ENCODE measurements around the gene SHOC2. TPM values are rescaled to one million over a fixed set of nuclear protein-coding genes. Genes with fewer than 3 reads are reported as not detected.

Gene SHOC2
- polyA plus RNA-seq, 3 donors from 2014 or later, result 52.6 to 68.8 (median 52.8) TPM

- no peaks in the 10 kb centered on the region for H3K9me3 Mint-ChIP-seq
- H3K4me1 Mint-ChIP-seq, result peaks cover 33 to 82% of the 10 kb centered on the region in 2 donors
- peak overlapping the region in 1 of 5 donors; percentile 20 for H3K4me3 Mint-ChIP-seq
- peak overlapping the region; percentile 2 to 45 (median 27) for H3K27ac Mint-ChIP-seq
- H3K27me3 Mint-ChIP-seq (ENCODE audit: low read depth in 3 of 3), result peaks cover 0 to 4% (median 3%) of the 10 kb centered on the region in 3 donors
- no peak for DNase-seq
- H3K36me3 Mint-ChIP-seq, result peaks cover 37 to 61% (median 39%) of the 10 kb centered on the region in 3 donors
These were observed 33.3 kb upstream of the SHOC2 start for GRCh38 chr10:110885932-110886674.

GRCh38 chr10:110887560-110887959 is 31.8 kb upstream of the SHOC2 start:
- no peak for DNase-seq
- Mint-ChIP-seq H3K27me3 (ENCODE audit: low read depth in 3 of 3) (peaks cover 0 to 4% (median 3%) of the 10 kb centered on the region in 3 donors), H3K4me1 (peaks cover 24 to 81% of the 10 kb centered on the region in 2 donors), H3K36me3 (peaks cover 29 to 60% (median 32%) of the 10 kb centered on the region in 3 donors), H3K9me3 (no peaks in the 10 kb centered on the region), H3K27ac (peak overlapping the region in 1 of 6 donors; percentile 38), H3K4me3 (no peak overlapping the region)

- H3K4me3 Mint-ChIP-seq, result no peak overlapping the region
These were observed 26.7 kb upstream of the SHOC2 start for GRCh38 chr10:110892602-110893288.

GRCh38 chr10:110893559-110894179 is 25.7 kb upstream of the SHOC2 start:
- H3K36me3 Mint-ChIP-seq, result peaks cover 19 to 53% (median 23%) of the 10 kb centered on the region in 3 donors
- H3K27me3 Mint-ChIP-seq (ENCODE audit: low read depth in 3 of 3), result peaks cover 0 to 1% (median 0%) of the 10 kb centered on the region in 3 donors
- peak; percentile 38 to 62 (median 54) for DNase-seq
- H3K9me3 Mint-ChIP-seq, result no peaks in the 10 kb centered on the region
- no peak overlapping the region for H3K4me3 Mint-ChIP-seq
- peaks cover 13 to 67% of the 10 kb centered on the region in 2 donors for H3K4me1 Mint-ChIP-seq
- peak overlapping the region in 4 of 6 donors; percentile 1 to 62 (median 28) for H3K27ac Mint-ChIP-seq

More at GRCh38 chr10:110892602-110893288, 26.7 kb upstream of the SHOC2 start:
- Mint-ChIP-seq H3K36me3 (peaks cover 19 to 53% (median 19%) of the 10 kb centered on the region in 3 donors), H3K27me3 (ENCODE audit: low read depth in 3 of 3) (peaks cover 0 to 1% (median 0%) of the 10 kb centered on the region in 3 donors), H3K9me3 (no peaks in the 10 kb centered on the region), H3K4me1 (peaks cover 13 to 71% of the 10 kb centered on the region in 2 donors), H3K27ac (peak overlapping the region in 1 of 6 donors; percentile 39)
- no peak for DNase-seq

GRCh38 chr10:110897184-110897583 is 22.2 kb upstream of the SHOC2 start:
- peaks cover 0 to 1% (median 0%) of the 10 kb centered on the region in 3 donors for H3K27me3 Mint-ChIP-seq (ENCODE audit: low read depth in 3 of 3)

GRCh38 chr10:110898391-110898790 is 21.0 kb upstream of the SHOC2 start:
- peaks cover 12 to 56% of the 10 kb centered on the region in 2 donors for H3K4me1 Mint-ChIP-seq
- H3K36me3 Mint-ChIP-seq, result peaks cover 8 to 41% (median 11%) of the 10 kb centered on the region in 3 donors
- H3K4me3 Mint-ChIP-seq, result no peak overlapping the region
- H3K27me3 Mint-ChIP-seq (ENCODE audit: low read depth in 3 of 3), result peaks cover 0 to 2% (median 1%) of the 10 kb centered on the region in 3 donors
- H3K9me3 Mint-ChIP-seq, result no peaks in the 10 kb centered on the region
- H3K27ac Mint-ChIP-seq, result no peak overlapping the region
- no peak for DNase-seq

More at GRCh38 chr10:110897184-110897583, 22.2 kb upstream of the SHOC2 start:
- no peaks in the 10 kb centered on the region for H3K9me3 Mint-ChIP-seq
- H3K4me3 Mint-ChIP-seq, result no peak overlapping the region
- peaks cover 11 to 52% of the 10 kb centered on the region in 2 donors for H3K4me1 Mint-ChIP-seq
- no peak for DNase-seq
- H3K36me3 Mint-ChIP-seq, result peaks cover 8 to 37% (median 12%) of the 10 kb centered on the region in 3 donors
- peak overlapping the region in 1 of 6 donors; percentile 46 for H3K27ac Mint-ChIP-seq

GRCh38 chr10:110900983-110901382 is 18.4 kb upstream of the SHOC2 start:
- Mint-ChIP-seq H3K9me3 (no peaks in the 10 kb centered on the region), H3K27me3 (ENCODE audit: low read depth in 3 of 3) (peaks cover 0 to 2% (median 1%) of the 10 kb centered on the region in 3 donors), H3K36me3 (peaks cover 4 to 29% (median 8%) of the 10 kb centered on the region in 3 donors), H3K27ac (no peak overlapping the region), H3K4me3 (no peak overlapping the region), H3K4me1 (peaks cover 7 to 36% of the 10 kb centered on the region in 2 donors)
- DNase-seq, result no peak

GRCh38 chr10:110901954-110902819 is 17.2 kb upstream of the SHOC2 start:
- Mint-ChIP-seq H3K9me3 (no peaks in the 10 kb centered on the region), H3K4me1 (peaks cover 3 to 24% of the 10 kb centered on the region in 2 donors), H3K4me3 (no peak overlapping the region), H3K27me3 (ENCODE audit: low read depth in 3 of 3) (peaks cover 0 to 2% (median 0%) of the 10 kb centered on the region in 3 donors), H3K36me3 (peaks cover 0 to 24% (median 5%) of the 10 kb centered on the region in 3 donors), H3K27ac (peak overlapping the region in 2 of 6 donors; percentile 30 to 69)
- DNase-seq, result no peak

- Mint-ChIP-seq H3K27ac (peak overlapping the region in 4 of 6 donors; percentile 23 to 77 (median 28)), H3K9me3 (no peaks in the 10 kb centered on the region), H3K4me1 (peaks cover 2 to 25% of the 10 kb centered on the region in 2 donors), H3K36me3 (peaks cover 0 to 21% (median 0%) of the 10 kb centered on the region in 3 donors), H3K27me3 (ENCODE audit: low read depth in 3 of 3) (peaks cover 0 to 2% (median 2%) of the 10 kb centered on the region in 3 donors), H3K4me3 (no peak overlapping the region)
- DNase-seq, result no peak
These were observed 15.8 kb upstream of the SHOC2 start for GRCh38 chr10:110903280-110904278.

GRCh38 chr10:110910138-110910537 is 9.3 kb upstream of the SHOC2 start:
- Mint-ChIP-seq H3K4me1 (peaks cover 2 to 16% of the 10 kb centered on the region in 2 donors), H3K27ac (no peak overlapping the region), H3K36me3 (no peaks in the 10 kb centered on the region), H3K27me3 (ENCODE audit: low read depth in 3 of 3) (peaks cover 0 to 2% (median 0%) of the 10 kb centered on the region in 3 donors), H3K9me3 (no peaks in the 10 kb centered on the region), H3K4me3 (no peak overlapping the region)
- no peak for DNase-seq

GRCh38 chr10:110912374-110912773 is 7.0 kb upstream of the SHOC2 start:
- Mint-ChIP-seq H3K9me3 (no peaks in the 10 kb centered on the region), H3K36me3 (no peaks in the 10 kb centered on the region), H3K4me1 (peaks cover 2 to 24% of the 10 kb centered on the region in 2 donors), H3K27me3 (ENCODE audit: low read depth in 3 of 3) (peaks cover 0 to 2% (median 0%) of the 10 kb centered on the region in 3 donors), H3K4me3 (no peak overlapping the region), H3K27ac (no peak overlapping the region)
- no peak for DNase-seq

GRCh38 chr10:110914431-110914830 is 5.0 kb upstream of the SHOC2 start:
- H3K9me3 Mint-ChIP-seq, result no peaks in the 10 kb centered on the region
- peaks cover 9 to 26% of the 10 kb centered on the region in 2 donors for H3K4me1 Mint-ChIP-seq
- peaks cover 7 to 15% (median 8%) of the 10 kb centered on the region in 3 donors for H3K27me3 Mint-ChIP-seq (ENCODE audit: low read depth in 3 of 3)
- no peak overlapping the region for H3K4me3 Mint-ChIP-seq
- no peaks in the 10 kb centered on the region for H3K36me3 Mint-ChIP-seq
- H3K27ac Mint-ChIP-seq, result no peak overlapping the region
- no peak for DNase-seq
